Measurements from ENCODE around the gene SH3BP5L.

Gene SH3BP5L

DNA sequence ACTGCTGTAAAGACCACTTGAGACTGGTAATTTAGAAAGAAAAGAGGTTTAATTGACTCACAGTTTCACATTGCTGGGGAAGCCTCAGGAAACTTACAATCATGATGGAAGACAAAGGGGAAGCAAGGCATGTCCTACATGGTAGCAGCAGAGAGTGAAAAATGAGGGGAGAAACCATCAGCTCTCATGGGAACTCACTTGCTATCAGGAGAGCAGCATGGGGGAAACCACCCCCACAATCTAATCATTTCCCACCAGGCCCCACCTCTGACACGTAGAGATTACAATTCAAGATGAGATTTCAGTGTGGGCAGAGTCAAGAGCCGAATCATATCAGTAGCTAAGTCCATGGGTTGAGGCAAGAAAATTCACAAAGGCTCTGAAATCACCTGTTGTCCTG, 46.4 kb downstream of the SH3BP5L start:
- no peak for DNase-seq (ENCODE audit: low read depth in 2 of 2)

DNA sequence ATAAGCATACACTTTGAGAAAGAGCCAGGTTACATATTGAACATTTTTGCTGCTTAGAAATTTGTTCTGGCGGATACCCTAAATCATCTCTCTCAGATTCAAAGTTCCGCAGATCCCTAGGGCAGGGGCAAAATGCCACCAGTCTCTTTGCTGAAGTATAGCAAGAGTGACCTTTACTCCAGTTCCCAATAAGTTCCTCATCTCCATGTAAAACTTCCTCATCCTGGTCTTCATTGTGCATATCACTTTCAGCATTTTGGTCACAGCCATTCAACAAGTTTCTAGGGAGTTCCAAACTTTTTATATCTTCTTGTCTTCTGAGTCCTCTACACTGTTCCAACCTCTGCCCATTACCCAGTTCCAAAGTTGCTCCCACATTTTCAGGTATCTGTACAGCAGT, 46.8 kb downstream of the SH3BP5L start:
- DNase-seq (ENCODE audit: low read depth in 2 of 2), result no peak

DNA sequence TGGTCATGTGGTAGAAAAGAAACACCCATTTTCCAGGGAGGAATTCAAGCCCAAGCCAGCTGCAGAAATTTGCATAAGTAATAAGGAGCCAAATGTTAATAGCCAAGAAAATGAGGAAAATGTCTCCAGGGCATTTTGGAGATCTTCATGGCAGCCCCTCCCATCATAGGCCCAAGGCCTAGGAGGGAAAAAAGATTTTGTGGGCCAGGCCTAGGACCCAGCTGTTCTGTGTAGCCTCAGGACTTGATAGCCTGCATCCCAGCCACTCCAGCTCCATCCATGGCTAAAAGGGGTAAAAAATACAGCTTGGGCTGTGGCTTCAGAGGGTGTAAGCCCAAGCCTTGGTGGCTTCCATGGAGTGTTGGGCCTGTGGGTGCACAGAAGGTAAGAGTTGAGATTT, 48.7 kb downstream of the SH3BP5L start:
- DNase-seq (ENCODE audit: low read depth in 2 of 2), result no peak

- no peak for DNase-seq (ENCODE audit: low read depth in 2 of 2)
Observed at GRCh38 chr1:248775441-248775840, 50.3 kb downstream of the SH3BP5L start.

Measured in stimulated activated CD8-positive, alpha-beta memory T cell treated with anti-CD3 and anti-CD28 coated beads, Interleukin-7, amount 100 ng/mL, for 1 hour (primary cell).